K562 (cell line): ENCODE data around the gene DPM2. TPM values are rescaled to one million over a fixed set of nuclear protein-coding genes. Genes with fewer than 3 reads are reported as not detected.

ENCODE experiments used
- ATAC-seq: fragments of 200-7000 bp; cut with Tn5 transposase; 3 replicates; pipeline ENCODE4 v1.9.1; 2020; ENCODE audit warnings: moderate library complexity
- BruUV-seq: library from RNA; stranded (reverse); fragments of 400-500 nt; replicated peaks from 2 replicates; lab custom pipeline; 2021; lab: Mats Ljungman, UMichigan
- CTCF ChIA-PET: fragments of 300-600 bp; formaldehyde crosslinking; extraction: SDS; loops from one replicate; lab custom pipeline; 2021; ENCODE audit warnings: low intra/inter-chr PET ratio; lab: Yijun Ruan, JAX
- POLR2A ChIA-PET: fragments of 300-600, 350-650 bp; sonication (Branson Sonifier 250); formaldehyde crosslinking; extraction: SDS; loops from one replicate; lab custom pipeline; 2021; ENCODE audit warnings: antibody characterized with exemption, inconsistent platforms; lab: Yijun Ruan, JAX
- DNase-seq, 4 experiments: peaks; one replicate each; pipeline versions ENCODE4 v3.0.0 to v3.0.0-alpha.2; 2011 to 2018; ENCODE audit warnings: low spot score in 3 of 4, mixed read lengths in 3 of 4; ENCODE audit errors: extremely low read depth in 1 of 4
- FAIRE-seq: peaks from 2 replicates; lab custom pipeline; 2011; peaks lifted over from hg19 to GRCh38; lab: Jason Lieb, UNC
- H2AFZ ChIP-seq: 2 replicates; pipeline ENCODE4 v1.6.0; 2011; ENCODE audit warnings: low read depth, low read length, control low read depth, inconsistent platforms
- H3K27ac ChIP-seq: fragments of 200-600 bp; 3 replicates; pipeline ENCODE4 v1.8.0; 2011; ENCODE audit warnings: low read depth, mild to moderate bottlenecking, control low read depth, inconsistent platforms, low read length, moderate library complexity, mixed read lengths; ENCODE audit errors: extremely low read depth
- H3K27me3 ChIP-seq, 2 experiments: fragments of 300-600 bp in 1 of 2; 2 replicates in 1 of 2; 3 replicates in 1 of 2; pipeline versions ENCODE4 v1.6.0 to v1.8.0; 2011; ENCODE audit warnings: inconsistent platforms in 2 of 2, low read length in 2 of 2, mild to moderate bottlenecking in 1 of 2, mixed read lengths in 1 of 2, moderate library complexity in 1 of 2; ENCODE audit not compliant: control insufficient read depth in 2 of 2, insufficient read depth in 2 of 2
- H3K36me3 ChIP-seq: fragments of 300-600 bp; 3 replicates; pipeline ENCODE4 v1.8.0; 2011; ENCODE audit warnings: mild to moderate bottlenecking, low read length, inconsistent platforms; ENCODE audit not compliant: control insufficient read depth, insufficient read depth
- H3K4me1 ChIP-seq, 2 experiments: fragments of 200-600 bp in 1 of 2; replicated peaks in 1 of 2; 2 replicates in 1 of 2; 3 replicates in 1 of 2; pipeline versions ENCODE4 v1.5.1 to v1.8.0; 2011; ENCODE audit warnings: inconsistent platforms in 2 of 2, low read length in 2 of 2, mild to moderate bottlenecking in 1 of 2, mixed read lengths in 1 of 2, moderate library complexity in 1 of 2; ENCODE audit not compliant: control insufficient read depth in 2 of 2, insufficient read depth in 2 of 2
- H3K4me2 ChIP-seq: 2 replicates; pipeline ENCODE4 v1.6.1; 2011; ENCODE audit warnings: low read length, control low read depth, inconsistent platforms, mixed read lengths; ENCODE audit not compliant: insufficient read depth
- H3K4me3 ChIP-seq: fragments of 200-600 bp; sonication (generic), shearing (Covaris generic); 2 replicates; pipeline ENCODE4 v1.5.1; 2016; ENCODE audit warnings: control low read depth, inconsistent platforms
- H3K79me2 ChIP-seq: fragments of 200-600 bp; 3 replicates; pipeline ENCODE4 v1.8.0; 2011; ENCODE audit warnings: low read length, inconsistent platforms; ENCODE audit not compliant: control insufficient read depth, insufficient read depth
- H3K9ac ChIP-seq, 2 experiments: 2 replicates each; pipeline versions ENCODE4 v1.6.0 to v1.6.1; 2011; ENCODE audit warnings: low read depth in 2 of 2, low read length in 2 of 2, control low read depth in 1 of 2, inconsistent platforms in 1 of 2, mild to moderate bottlenecking in 1 of 2, mixed read lengths in 1 of 2; ENCODE audit not compliant: insufficient read depth in 1 of 2
- H3K9me1 ChIP-seq: one replicate; pipeline ENCODE4 v1.6.0; 2011; ENCODE audit warnings: inconsistent platforms, mild to moderate bottlenecking, low read length, moderate library complexity; ENCODE audit not compliant: control insufficient read depth, insufficient read depth
- H3K9me3 ChIP-seq: replicated peaks from 2 replicates; pipeline ENCODE4 v1.5.1; 2011; ENCODE audit warnings: low read depth, low read length, inconsistent platforms; ENCODE audit not compliant: control insufficient read depth, insufficient read depth
- H4K20me1 ChIP-seq: replicated peaks from 2 replicates; pipeline ENCODE4 v1.6.1; 2011; ENCODE audit warnings: low read length, inconsistent platforms, mixed read lengths; ENCODE audit not compliant: control insufficient read depth, insufficient read depth
- GTF2E2 ChIP-seq: fragments of 200-800 bp; sonication (Bioruptor generic); IDR thresholded peaks from 2 replicates; pipeline ENCODE4 v1.6.1; 2016; ENCODE audit warnings: missing genetic modification characterization, missing compliant biosample characterization
- HDAC3 ChIP-seq: fragments of 450-650 bp; IDR thresholded peaks from 2 replicates; pipeline ENCODE4 v1.6.1; 2018; ENCODE audit warnings: borderline replicate concordance, mild to moderate bottlenecking, moderate library complexity; ENCODE audit not compliant: partially characterized antibody
- MXD1 ChIP-seq: fragments of 250-450 bp; sonication (Bioruptor Pico); IDR thresholded peaks from 2 replicates; pipeline ENCODE4 v1.8.0; 2021; ENCODE audit warnings: borderline replicate concordance, mild to moderate bottlenecking, moderate library complexity; ENCODE audit not compliant: poor library complexity, severe bottlenecking
- POLR2G ChIP-seq: fragments of 200-400 bp; formaldehyde crosslinking; IDR thresholded peaks from 2 replicates; pipeline ENCODE4 v1.6.1; 2017; ENCODE audit warnings: low read depth, mild to moderate bottlenecking, antibody characterized with exemption, low read length, moderate library complexity
- TOE1 ChIP-seq, 2 experiments: fragments of 450-650 bp in 1 of 2; sonication (generic) in 1 of 2; formaldehyde crosslinking in 1 of 2; IDR thresholded peaks; 2 replicates each; pipeline versions ENCODE4 v1.7.1 to v1.8.0; 2016 to 2022; ENCODE audit warnings: borderline replicate concordance in 2 of 2, mild to moderate bottlenecking in 2 of 2, antibody characterized with exemption in 1 of 2, inconsistent platforms in 1 of 2, low read depth in 1 of 2, missing genetic modification reagents in 1 of 2, moderate library complexity in 1 of 2
- WGBS: fragments of 100-300 bp; shearing (Covaris generic); methylation state at CpG from one replicate; pipeline ENCODE4 v1.1.6; 2016; ENCODE audit warnings: low coverage, mixed read lengths; ENCODE audit not compliant: insufficient coverage; ENCODE audit errors: missing lambda C conversion rate; 5-methylcytosine and 5-hydroxymethylcytosine counted together
- in situ Hi-C: fragments of 300-500 bp; cut with MboI; formaldehyde crosslinking; loops from 4 replicates; pipeline ENCODE4 v1.15.0; 2018; ENCODE audit warnings: inconsistent platforms, mixed read lengths
- intact Hi-C: fragments of 100-400 bp; cut with micrococcal nuclease; formaldehyde crosslinking; loops from 2 replicates; pipeline ENCODE4 v1.14.2; 2022
- polyA plus RNA-seq, 8 experiments: library from polyadenylated mRNA; depleted of rRNA in 4 of 8; stranded (reverse) in 5 of 8; unstranded in 3 of 8; fragments of >200 nt; fragmentation: Nextera tagmentation in 2 of 8; fragmentation: Illumina TruSeq in 1 of 8; extraction: Ambion mirVana in 2 of 8; extraction: Trizol in 1 of 8; gene quantifications; 2 replicates each; pipeline versions ENCODE4 v1.2.1 to v1.2.3, GENCODE V29; 2011 to 2014; ENCODE audit warnings: inconsistent platforms in 1 of 8, missing spikeins in 1 of 8
- total RNA-seq, 7 experiments: library from RNA; depleted of rRNA in 6 of 7; stranded (reverse); fragments of >200 nt in 6 of 7; fragmentation: Illumina TruSeq in 2 of 7; extraction: Trizol in 2 of 7; gene quantifications; 2 replicates each; pipeline versions ENCODE4 v1.2.1 to v1.2.3, GENCODE V29; 2011 to 2021; ENCODE audit warnings: low replicate concordance in 1 of 7

DPM2 gene
- total and polyA plus RNA-seq, 9 of the 15 experiments (the other 6 are each of a cell fraction or from before 2014, with no cell fraction given): 43.5 to 126 (median 71.1) TPM

GRCh38 chr9:127950513-127951289 is 13.0 kb upstream of the DPM2 start:
- in situ Hi-C loops (no loop called here), intact Hi-C loops (no loop called here)
- Histone ChIP-seq H3K79me2 (peaks cover 22% of the 10 kb centered on the region; the same call in 2 of the 3 replicates), H3K4me1 (peaks cover 18 to 55% of the 10 kb centered on the region in 2 experiments), H3K36me3 (no peaks in the 10 kb centered on the region; the same call in 2 of the 3 replicates), H2AFZ (no peak overlapping the region)
- no peak for FAIRE-seq
- TF ChIP-seq POLR2G (peak; percentile 22; the same call in 1 of the 2 replicates), TOE1 (IDR thresholded peaks at IDR 0.05; ENCODE audit: borderline replicate concordance) (no peak), TOE1 (CRISPR knock-in tag; IDR thresholded peaks at IDR 0.05; ENCODE audit: borderline replicate concordance, low read depth) (no peak), GTF2E2 (no peak), HDAC3 (no peak), MXD1 (CRISPR knock-in tag) (no peak)
- TF ChIP-seq, all 486 proteins: peak for 1
- ChIA-PET CTCF (no interaction called here), POLR2A (interaction anchor here (0.5 to 0.6 kb wide), 4 partner anchors 10 to 890 kb away, joined by 3 to 4 read pairs (median 4); no protein-coding TSS in a partner anchor)
- ATAC-seq (no peak), DNase-seq (no peak)
- peaks cover 10% of the 10 kb centered on the region; the same call in 1 of the 2 replicates for H4K20me1 ChIP-seq
- BruUV-seq: no TSS peak
- no peak overlapping the region for H3K4me3 ChIP-seq
- 77% methylated on average over 20 of the region's 21 CpGs for WGBS
- H3K27ac ChIP-seq: no peak overlapping the region
- H3K9ac ChIP-seq: peak overlapping the region in 1 of 2 experiments; percentile 68; a peak in 2 of 4 replicates
- no peak overlapping the region for H3K4me2 ChIP-seq
- no peaks in the 10 kb centered on the region for H3K27me3 ChIP-seq
- no peaks in the 10 kb centered on the region for H3K9me3 ChIP-seq
- H3K9me1 ChIP-seq: no peaks in the 10 kb centered on the region
